AG09309 (cell line): ENCODE data around the gene CDKAL1.

ENCODE experiments used
- DNase-seq: peaks from one replicate; pipeline ENCODE4 v3.0.0-alpha.2; 2010; ENCODE audit warnings: low read depth
- H3K4me3 ChIP-seq: 2 replicates; pipeline ENCODE4 v1.5.1; 2011; ENCODE audit warnings: mild to moderate bottlenecking, low read depth, low read length, moderate library complexity; ENCODE audit not compliant: control insufficient read depth
- TF ChIP-seq, protein P1 (sequence below): IDR thresholded peaks from 2 replicates; pipeline ENCODE4 v1.5.1; 2011; ENCODE audit warnings: mild to moderate bottlenecking, low read depth, low read length, inconsistent platforms; ENCODE audit not compliant: insufficient read depth, control insufficient read depth; ENCODE audit errors: missing control alignments

CDKAL1 gene

DNA sequence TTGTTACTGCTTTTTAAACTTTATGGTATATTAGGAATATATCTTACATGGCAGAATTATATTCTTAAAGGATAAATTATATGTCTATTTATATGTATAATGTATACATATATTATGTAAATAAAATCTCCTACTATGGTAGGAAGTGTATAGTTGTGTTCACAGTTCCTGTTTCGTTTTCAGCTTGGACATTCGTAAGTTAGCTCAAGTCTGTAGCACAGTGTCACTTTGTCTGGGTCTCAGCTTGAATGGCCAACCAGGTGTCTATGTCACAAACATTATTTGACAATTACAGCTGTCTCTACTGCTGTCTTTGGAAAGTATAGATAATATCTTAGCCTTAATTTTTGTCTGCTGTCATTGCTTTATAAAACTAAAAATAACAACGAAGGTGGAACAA lies 303.9 kb downstream of the CDKAL1 start:
- TF ChIP-seq, protein P1, sequence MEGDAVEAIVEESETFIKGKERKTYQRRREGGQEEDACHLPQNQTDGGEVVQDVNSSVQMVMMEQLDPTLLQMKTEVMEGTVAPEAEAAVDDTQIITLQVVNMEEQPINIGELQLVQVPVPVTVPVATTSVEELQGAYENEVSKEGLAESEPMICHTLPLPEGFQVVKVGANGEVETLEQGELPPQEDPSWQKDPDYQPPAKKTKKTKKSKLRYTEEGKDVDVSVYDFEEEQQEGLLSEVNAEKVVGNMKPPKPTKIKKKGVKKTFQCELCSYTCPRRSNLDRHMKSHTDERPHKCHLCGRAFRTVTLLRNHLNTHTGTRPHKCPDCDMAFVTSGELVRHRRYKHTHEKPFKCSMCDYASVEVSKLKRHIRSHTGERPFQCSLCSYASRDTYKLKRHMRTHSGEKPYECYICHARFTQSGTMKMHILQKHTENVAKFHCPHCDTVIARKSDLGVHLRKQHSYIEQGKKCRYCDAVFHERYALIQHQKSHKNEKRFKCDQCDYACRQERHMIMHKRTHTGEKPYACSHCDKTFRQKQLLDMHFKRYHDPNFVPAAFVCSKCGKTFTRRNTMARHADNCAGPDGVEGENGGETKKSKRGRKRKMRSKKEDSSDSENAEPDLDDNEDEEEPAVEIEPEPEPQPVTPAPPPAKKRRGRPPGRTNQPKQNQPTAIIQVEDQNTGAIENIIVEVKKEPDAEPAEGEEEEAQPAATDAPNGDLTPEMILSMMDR = no peak
- no peak overlapping the region for H3K4me3 ChIP-seq
- DNase-seq = no peak

DNA sequence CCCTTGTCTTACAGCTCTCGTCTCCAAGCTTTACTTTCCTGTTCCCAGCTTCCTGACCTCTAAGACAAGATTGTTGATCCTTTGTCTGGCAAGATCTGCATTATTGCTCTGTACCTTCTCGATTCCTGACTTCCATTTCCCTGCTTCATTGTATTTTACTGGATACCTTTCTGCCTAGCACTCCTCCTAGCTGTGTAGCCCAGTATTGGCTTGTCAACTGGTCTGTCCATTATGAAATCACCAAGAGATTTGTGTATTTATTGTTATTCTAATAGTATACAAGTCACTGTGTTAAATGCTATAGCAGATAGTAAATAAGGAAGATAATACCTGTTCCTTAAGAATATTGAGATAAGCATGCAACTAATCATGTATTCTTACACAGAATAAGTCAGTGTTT lies 305.4 kb downstream of the CDKAL1 start:
- no peak for DNase-seq
- H3K4me3 ChIP-seq = no peak overlapping the region
- TF ChIP-seq, protein P1 = no peak

DNA sequence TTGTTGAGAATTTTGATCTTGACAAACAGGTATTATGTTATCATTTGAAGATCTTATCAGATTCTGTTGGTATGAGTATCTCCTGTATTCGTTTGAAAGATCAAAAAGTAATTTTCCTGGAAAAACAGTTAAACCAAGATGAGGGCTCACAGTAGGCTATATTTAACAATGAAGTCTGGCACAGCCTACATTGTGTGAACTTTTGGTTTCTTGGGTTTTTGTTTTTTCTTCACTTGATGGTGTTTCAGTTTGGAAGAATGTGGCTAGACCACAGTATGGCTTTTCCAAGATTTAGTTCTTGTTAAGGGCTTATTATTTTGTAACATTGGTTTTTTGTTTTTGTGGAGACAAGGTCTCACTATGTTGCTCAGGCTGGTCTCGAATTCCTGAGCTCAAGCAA lies 306.4 kb downstream of the CDKAL1 start:
- TF ChIP-seq, protein P1 = no peak
- H3K4me3 ChIP-seq = no peak overlapping the region
- DNase-seq = peak; percentile 55

DNA sequence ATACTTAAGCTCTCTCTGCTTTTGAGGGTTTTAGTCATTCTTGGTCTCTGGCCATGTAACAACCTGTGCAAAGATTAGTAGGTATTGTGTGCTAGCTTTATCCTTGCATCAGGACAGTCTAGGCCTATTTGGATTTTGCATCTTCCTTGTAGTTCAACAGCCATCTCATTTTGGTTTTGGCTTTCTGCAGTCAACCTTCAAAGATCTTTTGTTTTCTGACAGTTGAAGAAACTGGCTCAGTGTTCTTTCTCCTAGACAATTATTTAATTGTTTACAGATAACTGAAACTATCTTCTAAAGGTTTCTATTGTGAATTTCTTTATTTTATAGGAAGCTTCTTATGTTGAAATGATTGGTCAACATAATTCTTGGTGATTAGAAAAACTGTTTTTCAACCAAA lies 307.5 kb downstream of the CDKAL1 start:
- TF ChIP-seq, protein P1 = no peak
- DNase-seq = no peak
- no peak overlapping the region for H3K4me3 ChIP-seq

DNA sequence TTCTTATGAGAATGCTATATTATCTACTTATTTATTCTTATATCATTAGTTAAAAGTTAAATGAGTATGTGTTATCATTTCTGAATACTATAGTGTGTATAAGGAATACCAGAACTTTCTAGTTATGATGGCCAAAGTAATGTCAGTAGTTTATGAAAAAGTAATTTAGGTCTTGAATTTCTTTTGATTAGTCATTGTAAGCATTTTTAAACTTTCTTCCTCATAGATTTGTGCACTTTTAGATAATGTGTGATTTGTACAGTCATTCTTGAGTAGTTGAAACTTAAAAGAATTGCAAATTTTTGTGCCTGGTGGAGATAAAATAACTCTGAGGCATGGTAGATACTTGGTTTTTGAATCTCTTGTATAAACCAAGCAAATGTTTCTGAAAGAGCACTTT lies 311.3 kb downstream of the CDKAL1 start:
- DNase-seq = no peak
- H3K4me3 ChIP-seq = no peak overlapping the region
- TF ChIP-seq, protein P1 = no peak

DNA sequence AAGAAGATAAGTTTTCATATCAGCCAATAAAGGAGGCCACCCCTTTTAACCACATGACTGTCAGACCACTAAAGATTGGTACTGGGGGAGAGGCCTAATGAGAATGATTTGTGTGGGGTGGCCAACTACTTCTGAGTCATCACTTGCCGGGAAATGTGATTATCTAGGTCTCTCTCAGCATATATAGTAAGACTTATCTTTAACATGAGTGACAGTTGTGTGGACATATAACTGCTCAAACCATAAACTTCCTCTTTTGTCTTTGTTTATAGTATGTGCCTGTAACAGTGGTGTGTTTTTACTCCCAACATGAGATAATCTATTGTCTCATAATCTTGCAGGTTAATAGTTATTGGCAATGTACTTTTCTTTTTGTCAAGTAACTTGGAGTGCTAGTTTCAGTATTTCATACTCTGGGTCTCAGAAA lies 312.4 kb downstream of the CDKAL1 start:
- TF ChIP-seq, protein P1 = no peak
- no peak for DNase-seq
- no peak overlapping the region for H3K4me3 ChIP-seq

DNA sequence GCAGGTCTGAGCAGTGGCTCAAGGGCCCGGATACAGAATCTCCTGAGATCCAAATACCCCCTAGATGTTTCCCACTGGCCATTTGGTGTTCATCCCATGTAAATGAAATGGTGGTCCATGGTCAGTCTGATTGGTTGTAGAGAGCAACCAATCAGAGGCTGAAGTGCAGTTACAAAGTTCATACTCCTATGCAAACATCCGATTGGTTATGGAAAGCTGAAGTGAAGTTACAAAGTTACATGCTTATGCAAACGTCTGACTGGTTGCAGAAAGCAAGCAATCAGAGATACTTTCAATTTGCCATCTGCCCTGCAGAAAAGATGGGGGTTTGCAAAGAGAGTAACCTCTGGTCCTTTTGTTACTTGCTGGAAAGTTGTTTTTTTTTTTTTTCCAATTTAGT lies 313.6 kb downstream of the CDKAL1 start:
- H3K4me3 ChIP-seq = no peak overlapping the region
- TF ChIP-seq, protein P1 = no peak
- no peak for DNase-seq
